Tibial artery (tissue), 4 donors: ENCODE data around the gene GRAMD2B.
"Not testable (repeated sequence)": the region's sequence is repeated elsewhere in the genome, so short reads cannot be mapped to it uniquely, and the experiment has no call there.

Experiments
- DNase-seq, 2 donors: peaks; one replicate each; pipeline ENCODE4 v3.0.0-alpha.2; 2019
- H3K27ac ChIP-seq, 2 donors: fragments of 200-600 bp; sonication (generic) in 1 of 2; 1 replicate in 1 of 2; 2 replicates in 1 of 2; pipeline ENCODE4 v1.5.1; 2018 to 2019; ENCODE audit warnings: mild to moderate bottlenecking in 1 of 2
- H3K27me3 ChIP-seq, 2 donors: fragments of 200-600 bp; sonication (generic) in 1 of 2; one replicate each; pipeline versions ENCODE4 v1.5.1 to v1.6.0; 2016 to 2019
- H3K36me3 ChIP-seq, 3 donors: fragments of 200-600 bp; sonication (generic) in 2 of 3; one replicate each; pipeline ENCODE4 v1.5.1; 2016 to 2019; ENCODE audit warnings: mild to moderate bottlenecking in 2 of 3
- H3K4me1 ChIP-seq, 4 donors: fragments of 200-600 bp; sonication (generic) in 2 of 4; 1 replicate in 3 of 4; 2 replicates in 1 of 4; pipeline ENCODE4 v1.5.1; 2016 to 2019
- H3K4me3 ChIP-seq, 2 donors: fragments of 200-600 bp; sonication (generic) in 1 of 2; 1 replicate in 1 of 2; 2 replicates in 1 of 2; pipeline ENCODE4 v1.5.1; 2018 to 2019; ENCODE audit warnings: mild to moderate bottlenecking in 2 of 2
- H3K9me3 ChIP-seq, 3 donors: fragments of 200-600 bp; sonication (generic) in 1 of 3; one replicate each; pipeline ENCODE4 v1.5.1; 2016 to 2019
- intact Hi-C: fragments of 100-400 bp; cut with DNase I; formaldehyde crosslinking; loops from one replicate; pipeline ENCODE4 v1.15.0; 2023; ENCODE audit warnings: low total_unique reads
- TF ChIP-seq, protein P1 (sequence below), 2 experiments: fragments of 200-600 bp in 1 of 2; fragments of 450-650 bp in 1 of 2; IDR thresholded peaks; one replicate each; pipeline ENCODE4 v1.5.1; 2017 to 2019; ENCODE audit warnings: antibody characterized with exemption in 2 of 2, mild to moderate bottlenecking in 1 of 2, moderate library complexity in 1 of 2

GRAMD2B gene, protein sequence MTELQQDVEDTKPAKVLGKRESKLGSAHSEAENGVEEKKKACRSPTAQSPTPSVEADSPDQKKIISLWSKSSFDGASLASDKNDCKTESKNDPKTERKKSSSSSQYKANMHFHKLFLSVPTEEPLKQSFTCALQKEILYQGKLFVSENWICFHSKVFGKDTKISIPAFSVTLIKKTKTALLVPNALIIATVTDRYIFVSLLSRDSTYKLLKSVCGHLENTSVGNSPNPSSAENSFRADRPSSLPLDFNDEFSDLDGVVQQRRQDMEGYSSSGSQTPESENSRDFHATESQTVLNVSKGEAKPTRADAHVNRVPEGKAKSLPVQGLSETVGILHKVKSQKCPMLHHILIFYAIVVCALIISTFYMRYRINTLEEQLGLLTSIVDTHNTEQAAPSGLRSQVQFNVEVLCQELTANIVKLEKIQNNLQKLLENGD

DNA sequence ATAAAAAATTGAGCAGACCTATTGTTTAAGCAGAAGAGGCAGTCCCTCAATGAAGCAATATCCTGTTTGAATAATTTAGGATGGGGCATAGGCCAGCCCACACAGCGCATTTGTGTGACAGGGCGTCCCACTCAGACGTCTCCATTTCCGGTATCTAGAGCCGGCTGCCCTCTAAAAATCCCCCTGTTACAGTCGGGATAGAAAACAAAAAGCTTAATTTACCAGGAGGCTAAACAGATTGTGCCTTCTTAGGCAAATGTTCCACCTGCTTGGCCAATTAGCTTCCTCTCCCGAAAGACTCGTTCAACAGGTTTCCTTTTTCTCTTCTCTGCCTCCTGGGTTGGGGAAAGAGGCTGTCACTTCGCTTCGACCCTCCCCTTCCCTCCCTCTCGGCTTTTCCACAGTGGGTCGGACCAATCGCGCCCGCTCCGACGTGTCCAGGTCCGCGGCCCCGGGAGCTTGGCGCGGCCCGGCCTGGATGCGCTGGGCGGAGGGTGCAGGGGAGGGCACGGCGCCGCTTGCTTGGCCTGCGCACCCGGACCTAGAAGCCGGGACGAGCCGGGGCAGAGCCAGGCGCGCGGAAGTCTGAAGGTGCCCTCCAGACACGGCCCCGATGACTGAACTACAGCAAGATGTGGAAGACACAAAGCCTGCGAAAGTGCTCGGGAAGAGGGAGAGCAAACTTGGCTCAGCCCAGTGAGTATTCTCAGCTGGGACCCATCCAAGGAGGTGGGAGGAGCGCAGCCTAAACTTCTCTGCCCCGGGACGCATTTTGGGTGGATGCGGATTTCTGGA, at the start of gene GRAMD2B:
Gene GRAMD2B (plus strand): TSS at position 416 of the 795 bp plus-strand sequence. CDS start 198 bp downstream, at position 614.
- H3K4me3 ChIP-seq = peak within 1 kb of the TSS; percentile 54 to 60
- intact Hi-C loops = loop anchor here (10.0 kb wide), 1 partner anchor 58 kb away; no protein-coding TSS in a partner anchor
- H3K4me1 ChIP-seq = peaks cover 0 to 44% (median 14%) of the 10 kb centered on the region in 4 donors
- H3K27ac ChIP-seq = peak within 1 kb of the TSS; percentile 75 to 85
- peak; percentile 88 to 94 for DNase-seq
- no peaks in the 10 kb centered on the region for H3K9me3 ChIP-seq
- no peaks in the 10 kb centered on the region for H3K27me3 ChIP-seq
- H3K36me3 ChIP-seq = no peaks in the 10 kb centered on the region
- TF ChIP-seq, protein P1, sequence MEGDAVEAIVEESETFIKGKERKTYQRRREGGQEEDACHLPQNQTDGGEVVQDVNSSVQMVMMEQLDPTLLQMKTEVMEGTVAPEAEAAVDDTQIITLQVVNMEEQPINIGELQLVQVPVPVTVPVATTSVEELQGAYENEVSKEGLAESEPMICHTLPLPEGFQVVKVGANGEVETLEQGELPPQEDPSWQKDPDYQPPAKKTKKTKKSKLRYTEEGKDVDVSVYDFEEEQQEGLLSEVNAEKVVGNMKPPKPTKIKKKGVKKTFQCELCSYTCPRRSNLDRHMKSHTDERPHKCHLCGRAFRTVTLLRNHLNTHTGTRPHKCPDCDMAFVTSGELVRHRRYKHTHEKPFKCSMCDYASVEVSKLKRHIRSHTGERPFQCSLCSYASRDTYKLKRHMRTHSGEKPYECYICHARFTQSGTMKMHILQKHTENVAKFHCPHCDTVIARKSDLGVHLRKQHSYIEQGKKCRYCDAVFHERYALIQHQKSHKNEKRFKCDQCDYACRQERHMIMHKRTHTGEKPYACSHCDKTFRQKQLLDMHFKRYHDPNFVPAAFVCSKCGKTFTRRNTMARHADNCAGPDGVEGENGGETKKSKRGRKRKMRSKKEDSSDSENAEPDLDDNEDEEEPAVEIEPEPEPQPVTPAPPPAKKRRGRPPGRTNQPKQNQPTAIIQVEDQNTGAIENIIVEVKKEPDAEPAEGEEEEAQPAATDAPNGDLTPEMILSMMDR (IDR thresholded peaks at IDR 0.05) = no peak

DNA sequence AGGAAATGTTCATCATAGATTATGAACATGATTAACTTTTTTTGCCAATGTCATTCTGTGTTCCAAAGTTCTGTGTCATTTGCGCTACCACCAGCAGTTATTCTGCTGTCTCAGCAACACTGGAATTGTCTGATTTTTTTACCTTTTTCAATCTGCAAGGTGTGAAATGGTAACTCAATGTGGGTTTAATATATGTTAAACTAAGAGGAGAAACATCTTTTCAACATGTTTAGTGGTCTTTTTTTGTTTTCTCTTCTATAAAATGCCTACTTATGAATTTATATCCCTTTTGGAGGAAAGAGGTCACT, 49.1 kb upstream of the GRAMD2B start:
- Histone ChIP-seq H3K27me3 (no peaks in the 10 kb centered on the region), H3K36me3 (no peaks in the 10 kb centered on the region), H3K27ac (no peak overlapping the region), H3K4me3 (no peak overlapping the region), H3K9me3 (no peaks in the 10 kb centered on the region), H3K4me1 (peaks cover 0 to 21% (median 11%) of the 10 kb centered on the region in 4 donors)
- DNase-seq = no peak
- TF ChIP-seq, protein P1 (IDR thresholded peaks at IDR 0.05) = no peak
- intact Hi-C loops = no loop called here

DNA sequence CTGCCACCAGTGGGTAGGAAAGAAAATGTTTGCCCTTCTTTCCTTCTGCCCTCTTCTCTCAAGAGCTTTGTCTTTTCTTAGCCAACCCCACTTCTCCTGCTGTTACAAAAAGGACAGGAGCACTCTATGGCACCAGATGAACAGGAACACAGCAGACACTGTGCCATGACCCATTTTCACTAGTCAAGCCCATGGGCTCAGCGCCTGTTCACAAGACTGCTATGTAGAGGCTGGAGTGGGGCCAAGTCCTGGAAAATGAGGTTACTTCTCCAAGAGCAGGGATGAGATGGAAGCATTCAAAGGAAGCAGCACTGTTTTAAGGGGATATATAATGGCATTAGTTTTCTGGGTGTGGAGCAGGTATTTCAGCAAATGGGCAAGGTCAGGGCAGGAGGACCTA, 46.8 kb upstream of the GRAMD2B start:
- peaks cover 0 to 17% (median 9%) of the 10 kb centered on the region in 4 donors for H3K4me1 ChIP-seq
- TF ChIP-seq, protein P1 (IDR thresholded peaks at IDR 0.05) = no peak
- DNase-seq = peak in 1 of 2 donors; percentile 47
- H3K27me3 ChIP-seq = no peaks in the 10 kb centered on the region
- intact Hi-C loops = no loop called here
- no peak overlapping the region for H3K4me3 ChIP-seq
- peaks cover 0 to 3% (median 0%) of the 10 kb centered on the region in 3 donors for H3K9me3 ChIP-seq
- H3K27ac ChIP-seq = peak overlapping the region; percentile 25 to 43
- H3K36me3 ChIP-seq = no peaks in the 10 kb centered on the region

DNA sequence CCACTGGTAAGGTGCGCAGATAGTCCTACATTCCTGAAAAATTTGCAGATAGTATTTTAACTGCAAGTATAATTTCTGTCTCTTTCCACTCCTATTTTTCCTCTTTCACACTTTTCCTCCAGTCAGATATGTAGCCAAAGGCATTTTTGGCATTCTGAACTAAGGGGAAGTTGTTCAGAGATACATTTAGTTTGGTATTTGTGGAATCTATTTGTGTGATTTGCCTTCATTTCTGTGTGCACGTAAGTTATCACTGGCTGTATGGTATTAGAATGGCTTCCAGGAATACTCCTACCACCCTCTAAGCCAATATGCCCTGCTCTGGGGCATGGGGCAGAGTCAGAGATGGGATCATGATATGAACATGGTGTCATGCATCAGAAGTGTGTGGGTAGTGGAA, 45.8 kb upstream of the GRAMD2B start:
- intact Hi-C loops = no loop called here
- DNase-seq = no peak
- no peak overlapping the region for H3K4me3 ChIP-seq
- TF ChIP-seq, protein P1 (IDR thresholded peaks at IDR 0.05) = no peak
- H3K27me3 ChIP-seq = no peaks in the 10 kb centered on the region
- no peak overlapping the region for H3K27ac ChIP-seq
- no peaks in the 10 kb centered on the region for H3K36me3 ChIP-seq
- H3K4me1 ChIP-seq = peaks cover 0 to 17% (median 9%) of the 10 kb centered on the region in 4 donors
- H3K9me3 ChIP-seq = peaks cover 0 to 3% (median 0%) of the 10 kb centered on the region in 3 donors

DNA sequence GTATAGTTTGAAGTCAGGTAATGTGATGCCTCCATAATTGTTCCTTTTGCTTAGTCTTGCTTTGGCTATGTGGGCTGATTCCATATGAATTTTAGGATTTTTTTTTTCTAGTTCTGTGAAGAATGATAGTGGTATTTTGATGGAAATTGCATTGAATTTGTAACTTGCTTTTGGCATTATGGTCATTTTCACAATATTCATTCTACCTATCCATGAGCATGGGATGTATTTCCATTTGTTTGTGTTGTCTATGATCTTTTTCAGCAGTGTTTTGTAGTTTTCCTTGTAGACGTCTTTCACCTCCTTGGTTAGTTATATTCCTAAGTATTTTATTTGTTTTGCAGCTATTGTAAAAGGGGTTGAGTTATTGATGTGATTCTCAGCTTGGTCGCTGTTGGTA, 42.9 kb upstream of the GRAMD2B start:
- H3K36me3 ChIP-seq, H3K27me3 ChIP-seq, DNase-seq, intact Hi-C loops, H3K9me3 ChIP-seq, H3K4me3 ChIP-seq, H3K27ac ChIP-seq: not testable (repeated sequence)
- peaks cover 0 to 44% (median 30%) of the 10 kb centered on the region in 4 donors for H3K4me1 ChIP-seq

DNA sequence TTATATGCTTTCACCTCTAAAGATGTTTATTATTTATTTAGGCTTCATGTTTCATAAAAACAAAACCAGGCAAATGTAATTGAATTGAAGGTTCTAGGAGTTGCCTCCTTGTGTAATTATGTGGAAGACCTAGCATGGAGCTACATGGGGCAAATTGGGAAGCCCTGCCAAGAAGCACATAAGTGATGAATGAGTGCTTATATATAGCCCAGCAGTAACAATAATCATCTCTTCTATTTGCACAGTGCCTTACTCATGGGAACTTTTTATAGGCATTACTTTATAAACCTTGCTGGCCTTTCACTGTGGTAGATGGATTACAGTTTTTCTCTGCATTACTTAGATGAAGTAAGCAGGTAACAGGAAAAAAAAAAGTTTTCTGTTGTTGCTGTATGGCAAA, 40.0 kb upstream of the GRAMD2B start:
- TF ChIP-seq, protein P1 (IDR thresholded peaks at IDR 0.05) = no peak
- peaks cover 0 to 56% (median 44%) of the 10 kb centered on the region in 4 donors for H3K4me1 ChIP-seq
- H3K27ac ChIP-seq = peak overlapping the region; percentile 68 to 72
- intact Hi-C loops = no loop called here
- no peak overlapping the region for H3K4me3 ChIP-seq
- peaks cover 0 to 3% (median 0%) of the 10 kb centered on the region in 3 donors for H3K9me3 ChIP-seq
- DNase-seq = no peak
- H3K36me3 ChIP-seq = no peaks in the 10 kb centered on the region
- no peaks in the 10 kb centered on the region for H3K27me3 ChIP-seq
